Measurements from ENCODE around the gene CNP. TPM values are rescaled to one million over a fixed set of nuclear protein-coding genes. Genes with fewer than 3 reads are reported as not detected.

CNP gene
- total RNA-seq (2021; ENCODE audit: unreplicated experiment): 79.9 TPM
- polyA plus RNA-seq (2012; ENCODE audit: insufficient read length): 103 TPM
- percentile 70 among the genes with signal in this experiment for Bru-seq, nascent RNA
- BruChase-seq, experiment 1, labeled RNA remaining after a 2-hour chase: percentile 85 among the genes with signal in this experiment
- BruChase-seq, experiment 2, labeled RNA remaining after a 6-hour chase: percentile 93 among the genes with signal in this experiment
- long read RNA-seq, full-length matches to known transcripts: 83 of 106 reads
- long read RNA-seq, partial matches to known transcripts: 20 of 106 reads
- long read RNA-seq, other reads (novel, unspliced or antisense): 3 of 106 reads

DNA sequence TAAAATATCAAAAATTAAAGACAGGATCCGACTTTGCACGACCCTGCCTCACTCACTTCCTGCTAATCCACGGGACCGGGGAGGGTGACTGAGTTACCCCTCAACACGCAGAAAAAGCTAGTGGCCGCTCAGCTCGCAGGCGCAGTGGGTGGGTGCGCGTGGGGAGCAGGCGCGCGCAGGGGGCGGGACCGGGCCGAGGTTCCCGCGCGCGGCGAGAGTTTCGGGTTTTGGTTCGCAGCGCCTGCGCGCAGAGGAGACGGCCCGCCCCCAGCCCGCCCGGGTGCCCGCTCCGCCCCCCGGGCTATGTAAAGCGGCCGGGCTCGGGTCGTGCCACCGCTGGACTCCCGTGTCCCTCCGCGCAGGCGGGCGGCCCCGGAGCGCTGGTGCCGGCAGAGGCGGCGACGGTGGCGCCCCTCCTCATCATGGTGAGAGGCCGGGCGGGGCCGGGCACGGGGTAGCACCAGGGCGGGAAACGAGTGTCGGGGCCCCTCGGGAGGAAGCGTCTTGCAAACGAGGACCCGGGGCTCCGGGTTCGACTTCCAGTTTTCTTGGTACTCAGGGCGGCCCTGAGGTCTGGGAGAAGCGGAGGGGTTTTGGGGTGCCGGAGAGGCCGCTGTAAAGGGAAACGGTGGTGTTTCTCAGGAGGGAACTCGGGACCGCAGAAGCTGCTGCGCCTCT, at the start of gene CNP:
TSS of gene CNP (plus strand) at position 333 of the 678 bp plus-strand sequence. CDS start at position 423, 90 bp downstream.
- H3K4me3 ChIP-seq (ENCODE audit: low read depth in 2 of 2, low read length in 2 of 2): peak within 1 kb of the TSS; percentile 83 to 86
- peaks cover 20% of the 10 kb centered on the region for H3K4me1 ChIP-seq (ENCODE audit: control insufficient read depth, insufficient read depth, low read length)
- ATAC-seq (peak; percentile 87), DNase-seq (ENCODE audit: low read depth, low spot score) (peak; percentile 8)
- intact Hi-C loops (cut with micrococcal nuclease; ENCODE audit: unreplicated experiment) (no loop called here), in situ Hi-C loops (cut with HindIII; ENCODE audit: low pct_unique_long_range_greater_than_20kb, low sequenced_read_pairs) (no loop called here)
- no peaks in the 10 kb centered on the region for H3K27me3 ChIP-seq (ENCODE audit: control insufficient read depth, insufficient read depth, low read length)
- peak within 1 kb of the TSS; percentile 90 for H3K27ac ChIP-seq (ENCODE audit: low read length)
- BruUV-seq (replicated peaks): no TSS peak
- POLR2A ChIA-PET: no interaction called here
- no peaks in the 10 kb centered on the region for H3K9me3 ChIP-seq (ENCODE audit: control insufficient read depth, insufficient read depth, low read depth, low read length)
- CTCF ChIA-PET: interaction anchor here (0.5 to 0.6 kb wide), 4 partner anchors 100 to 256 kb away, joined by 3 to 9 read pairs (median 4); no protein-coding TSS in a partner anchor
- TF ChIP-seq SIN3A (IDR thresholded peaks at IDR 0.05; ENCODE audit: borderline replicate concordance, insufficient read depth, low read depth, low read length) (peak; percentile 76; the same call in 1 of the 2 replicates), POLR2AphosphoS5 (IDR thresholded peaks at IDR 0.05; ENCODE audit: low read depth, low read length) (peak; percentile 79), TCF7L2 (IDR thresholded peaks at IDR 0.05; ENCODE audit: low read depth, low read length) (no peak)
- TF ChIP-seq, protein P1, sequence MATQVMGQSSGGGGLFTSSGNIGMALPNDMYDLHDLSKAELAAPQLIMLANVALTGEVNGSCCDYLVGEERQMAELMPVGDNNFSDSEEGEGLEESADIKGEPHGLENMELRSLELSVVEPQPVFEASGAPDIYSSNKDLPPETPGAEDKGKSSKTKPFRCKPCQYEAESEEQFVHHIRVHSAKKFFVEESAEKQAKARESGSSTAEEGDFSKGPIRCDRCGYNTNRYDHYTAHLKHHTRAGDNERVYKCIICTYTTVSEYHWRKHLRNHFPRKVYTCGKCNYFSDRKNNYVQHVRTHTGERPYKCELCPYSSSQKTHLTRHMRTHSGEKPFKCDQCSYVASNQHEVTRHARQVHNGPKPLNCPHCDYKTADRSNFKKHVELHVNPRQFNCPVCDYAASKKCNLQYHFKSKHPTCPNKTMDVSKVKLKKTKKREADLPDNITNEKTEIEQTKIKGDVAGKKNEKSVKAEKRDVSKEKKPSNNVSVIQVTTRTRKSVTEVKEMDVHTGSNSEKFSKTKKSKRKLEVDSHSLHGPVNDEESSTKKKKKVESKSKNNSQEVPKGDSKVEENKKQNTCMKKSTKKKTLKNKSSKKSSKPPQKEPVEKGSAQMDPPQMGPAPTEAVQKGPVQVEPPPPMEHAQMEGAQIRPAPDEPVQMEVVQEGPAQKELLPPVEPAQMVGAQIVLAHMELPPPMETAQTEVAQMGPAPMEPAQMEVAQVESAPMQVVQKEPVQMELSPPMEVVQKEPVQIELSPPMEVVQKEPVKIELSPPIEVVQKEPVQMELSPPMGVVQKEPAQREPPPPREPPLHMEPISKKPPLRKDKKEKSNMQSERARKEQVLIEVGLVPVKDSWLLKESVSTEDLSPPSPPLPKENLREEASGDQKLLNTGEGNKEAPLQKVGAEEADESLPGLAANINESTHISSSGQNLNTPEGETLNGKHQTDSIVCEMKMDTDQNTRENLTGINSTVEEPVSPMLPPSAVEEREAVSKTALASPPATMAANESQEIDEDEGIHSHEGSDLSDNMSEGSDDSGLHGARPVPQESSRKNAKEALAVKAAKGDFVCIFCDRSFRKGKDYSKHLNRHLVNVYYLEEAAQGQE (IDR thresholded peaks at IDR 0.05; ENCODE audit: insufficient read depth in 1 of 2, low read depth in 2 of 2, low read length in 1 of 2): no peak
- TF ChIP-seq, protein P2, sequence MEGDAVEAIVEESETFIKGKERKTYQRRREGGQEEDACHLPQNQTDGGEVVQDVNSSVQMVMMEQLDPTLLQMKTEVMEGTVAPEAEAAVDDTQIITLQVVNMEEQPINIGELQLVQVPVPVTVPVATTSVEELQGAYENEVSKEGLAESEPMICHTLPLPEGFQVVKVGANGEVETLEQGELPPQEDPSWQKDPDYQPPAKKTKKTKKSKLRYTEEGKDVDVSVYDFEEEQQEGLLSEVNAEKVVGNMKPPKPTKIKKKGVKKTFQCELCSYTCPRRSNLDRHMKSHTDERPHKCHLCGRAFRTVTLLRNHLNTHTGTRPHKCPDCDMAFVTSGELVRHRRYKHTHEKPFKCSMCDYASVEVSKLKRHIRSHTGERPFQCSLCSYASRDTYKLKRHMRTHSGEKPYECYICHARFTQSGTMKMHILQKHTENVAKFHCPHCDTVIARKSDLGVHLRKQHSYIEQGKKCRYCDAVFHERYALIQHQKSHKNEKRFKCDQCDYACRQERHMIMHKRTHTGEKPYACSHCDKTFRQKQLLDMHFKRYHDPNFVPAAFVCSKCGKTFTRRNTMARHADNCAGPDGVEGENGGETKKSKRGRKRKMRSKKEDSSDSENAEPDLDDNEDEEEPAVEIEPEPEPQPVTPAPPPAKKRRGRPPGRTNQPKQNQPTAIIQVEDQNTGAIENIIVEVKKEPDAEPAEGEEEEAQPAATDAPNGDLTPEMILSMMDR (IDR thresholded peaks at IDR 0.05): no peak
- H3K36me3 ChIP-seq (ENCODE audit: control insufficient read depth, insufficient read depth, low read length): no peaks in the 10 kb centered on the region; the same call in 1 of the 2 replicates

DNA sequence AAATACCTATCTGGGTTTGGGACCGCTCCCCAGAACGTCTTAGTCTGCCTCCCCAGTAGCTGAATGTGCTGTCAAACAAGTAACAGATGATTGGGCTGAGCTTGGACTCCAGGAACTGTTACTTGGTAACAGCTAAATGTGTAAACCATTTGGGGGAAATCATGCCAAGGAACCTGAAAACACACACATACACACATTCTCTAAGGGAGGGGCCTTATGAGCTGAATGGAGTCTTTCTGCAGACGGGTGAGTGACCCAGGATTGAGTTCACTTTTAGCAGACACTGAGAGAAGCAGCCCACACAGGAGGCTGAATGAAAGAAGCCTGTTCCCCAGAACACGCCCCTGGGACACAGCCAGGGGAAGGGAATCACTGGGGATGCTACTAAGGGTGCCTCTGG, 49.4 kb upstream of the CNP start:
- no peak for DNase-seq (ENCODE audit: low read depth, low spot score)
- no peak for ATAC-seq
- ChIA-PET POLR2A (no interaction called here), CTCF (interaction anchor here (0.6 kb wide), 1 partner anchor 42 kb away, joined by 6 read pairs; no protein-coding TSS in a partner anchor)
- no peaks in the 10 kb centered on the region for H3K27me3 ChIP-seq (ENCODE audit: control insufficient read depth, insufficient read depth, low read length)
- intact Hi-C loops (cut with micrococcal nuclease; ENCODE audit: unreplicated experiment): no loop called here
- in situ Hi-C loops (cut with HindIII; ENCODE audit: low pct_unique_long_range_greater_than_20kb, low sequenced_read_pairs): no loop called here
- H3K4me1 ChIP-seq (ENCODE audit: control insufficient read depth, insufficient read depth, low read length): peaks cover 22% of the 10 kb centered on the region
- BruUV-seq (replicated peaks): no TSS peak
- peaks cover 4% of the 10 kb centered on the region; the same call in 1 of the 2 replicates for H3K36me3 ChIP-seq (ENCODE audit: control insufficient read depth, insufficient read depth, low read length)
- H3K9me3 ChIP-seq (ENCODE audit: control insufficient read depth, insufficient read depth, low read depth, low read length): no peaks in the 10 kb centered on the region
- H3K27ac ChIP-seq (ENCODE audit: low read length): peak overlapping the region; percentile 88
- H3K4me3 ChIP-seq (ENCODE audit: low read depth in 2 of 2, low read length in 2 of 2): peak overlapping the region; percentile 81 to 95
- TF ChIP-seq, protein P1 (IDR thresholded peaks at IDR 0.05; ENCODE audit: insufficient read depth in 1 of 2, low read depth in 2 of 2, low read length in 1 of 2): no peak
- no peak for TF ChIP-seq TCF7L2 (IDR thresholded peaks at IDR 0.05; ENCODE audit: low read depth, low read length)
- TF ChIP-seq SIN3A (IDR thresholded peaks at IDR 0.05; ENCODE audit: borderline replicate concordance, insufficient read depth, low read depth, low read length): no peak
- TF ChIP-seq POLR2AphosphoS5 (IDR thresholded peaks at IDR 0.05; ENCODE audit: low read depth, low read length): no peak
- TF ChIP-seq, protein P2 (IDR thresholded peaks at IDR 0.05): no peak

All from Panc1 (cell line).